Type B pancreatic cell (in vitro differentiated cells): Measurements from ENCODE around the gene PRKCB. TPM values are rescaled to one million over a fixed set of nuclear protein-coding genes. Genes with fewer than 3 reads are reported as not detected.

Source experiments
- DNase-seq: peaks from one replicate; pipeline ENCODE4 v3.0.0; 2021; ENCODE audit warnings: mixed read lengths; ENCODE audit not compliant: unreplicated experiment; ENCODE audit errors: extremely low spot score
- H3K27ac Mint-ChIP-seq: 2 replicates; pipeline ENCODE4 v1.8.0; 2021; ENCODE audit warnings: mild to moderate bottlenecking, mixed read lengths
- H3K27me3 Mint-ChIP-seq: 2 replicates; pipeline ENCODE4 v1.8.0; 2021; ENCODE audit warnings: mixed read lengths
- H3K36me3 Mint-ChIP-seq: 2 replicates; pipeline ENCODE4 v1.8.0; 2021; ENCODE audit warnings: mixed read lengths
- H3K4me1 Mint-ChIP-seq: one replicate; pipeline ENCODE4 v1.8.0; 2021; ENCODE audit warnings: mixed read lengths; ENCODE audit not compliant: unreplicated experiment
- H3K4me3 Mint-ChIP-seq: 2 replicates; pipeline ENCODE4 v1.8.0; 2021; ENCODE audit warnings: mild to moderate bottlenecking, mixed read lengths
- H3K9me3 Mint-ChIP-seq: 2 replicates; pipeline ENCODE4 v1.8.0; 2021; ENCODE audit warnings: mixed read lengths
- total RNA-seq: library from RNA; stranded (reverse); gene quantifications from 2 replicates; pipeline ENCODE4 v1.2.1, GENCODE V29; 2021; ENCODE audit warnings: low replicate concordance
- TF ChIP-seq, protein P1 (sequence below): fragments of 200-600 bp; sonication (generic); conservative IDR thresholded peaks from 2 replicates; pipeline ENCODE4 v1.5.0; 2021; ENCODE audit warnings: antibody characterized with exemption, mild to moderate bottlenecking

The PRKCB gene
- total RNA-seq, 1 donor from 2014 or later = 10.2 TPM

GRCh38 chr16:23952128-23952970 is 116.6 kb downstream of the PRKCB start:
- Mint-ChIP-seq H3K27ac (peak overlapping the region; percentile 20), H3K36me3 (no peaks in the 10 kb centered on the region), H3K27me3 (peaks cover 38% of the 10 kb centered on the region), H3K4me1 (peaks cover 15% of the 10 kb centered on the region), H3K4me3 (peak overlapping the region; percentile 56), H3K9me3 (no peaks in the 10 kb centered on the region)
- TF ChIP-seq, protein P1, sequence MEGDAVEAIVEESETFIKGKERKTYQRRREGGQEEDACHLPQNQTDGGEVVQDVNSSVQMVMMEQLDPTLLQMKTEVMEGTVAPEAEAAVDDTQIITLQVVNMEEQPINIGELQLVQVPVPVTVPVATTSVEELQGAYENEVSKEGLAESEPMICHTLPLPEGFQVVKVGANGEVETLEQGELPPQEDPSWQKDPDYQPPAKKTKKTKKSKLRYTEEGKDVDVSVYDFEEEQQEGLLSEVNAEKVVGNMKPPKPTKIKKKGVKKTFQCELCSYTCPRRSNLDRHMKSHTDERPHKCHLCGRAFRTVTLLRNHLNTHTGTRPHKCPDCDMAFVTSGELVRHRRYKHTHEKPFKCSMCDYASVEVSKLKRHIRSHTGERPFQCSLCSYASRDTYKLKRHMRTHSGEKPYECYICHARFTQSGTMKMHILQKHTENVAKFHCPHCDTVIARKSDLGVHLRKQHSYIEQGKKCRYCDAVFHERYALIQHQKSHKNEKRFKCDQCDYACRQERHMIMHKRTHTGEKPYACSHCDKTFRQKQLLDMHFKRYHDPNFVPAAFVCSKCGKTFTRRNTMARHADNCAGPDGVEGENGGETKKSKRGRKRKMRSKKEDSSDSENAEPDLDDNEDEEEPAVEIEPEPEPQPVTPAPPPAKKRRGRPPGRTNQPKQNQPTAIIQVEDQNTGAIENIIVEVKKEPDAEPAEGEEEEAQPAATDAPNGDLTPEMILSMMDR = no peak
- DNase-seq = no peak

- Mint-ChIP-seq H3K4me1 (peaks cover 15% of the 10 kb centered on the region), H3K27ac (no peak overlapping the region), H3K9me3 (no peaks in the 10 kb centered on the region), H3K36me3 (no peaks in the 10 kb centered on the region), H3K27me3 (peaks cover 40% of the 10 kb centered on the region), H3K4me3 (no peak overlapping the region)
- TF ChIP-seq, protein P1 = no peak
- DNase-seq = no peak
These were observed 117.2 kb downstream of the PRKCB start for GRCh38 chr16:23952971-23953300.

- peaks cover 40% of the 10 kb centered on the region for H3K27me3 Mint-ChIP-seq
- H3K27ac Mint-ChIP-seq = no peak overlapping the region
- H3K4me1 Mint-ChIP-seq = peaks cover 15% of the 10 kb centered on the region
- TF ChIP-seq, protein P1 = no peak
- no peaks in the 10 kb centered on the region for H3K9me3 Mint-ChIP-seq
- H3K4me3 Mint-ChIP-seq = no peak overlapping the region
- no peaks in the 10 kb centered on the region for H3K36me3 Mint-ChIP-seq
- no peak for DNase-seq
These were observed 117.7 kb downstream of the PRKCB start for GRCh38 chr16:23953476-23953875.

GRCh38 chr16:23955088-23955487 is 119.3 kb downstream of the PRKCB start:
- Mint-ChIP-seq H3K4me1 (peaks cover 15% of the 10 kb centered on the region), H3K4me3 (no peak overlapping the region), H3K27me3 (peaks cover 42% of the 10 kb centered on the region), H3K9me3 (no peaks in the 10 kb centered on the region), H3K27ac (no peak overlapping the region), H3K36me3 (no peaks in the 10 kb centered on the region)
- no peak for DNase-seq
- TF ChIP-seq, protein P1 = no peak

DNA sequence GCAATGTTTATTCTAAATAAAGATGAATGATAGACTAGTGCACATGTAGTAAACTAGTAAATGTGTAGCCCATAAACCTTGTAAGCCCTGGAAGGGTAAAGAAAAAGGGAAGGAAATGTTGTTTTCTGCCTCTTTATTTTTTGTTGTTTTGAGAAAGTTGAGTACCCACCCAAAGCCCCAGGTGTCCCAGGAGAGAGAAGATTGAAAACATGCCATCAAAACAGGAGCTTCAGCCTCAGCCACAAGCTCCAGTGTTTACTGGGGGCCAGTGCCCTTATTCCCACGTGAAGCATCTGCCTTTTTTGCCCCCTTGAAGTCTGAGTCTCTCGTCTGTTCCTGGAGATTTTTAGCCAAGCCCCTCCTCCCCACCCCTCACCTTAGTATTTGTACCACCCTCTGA is 121.5 kb downstream of the PRKCB start:
- Mint-ChIP-seq H3K27me3 (peaks cover 40% of the 10 kb centered on the region), H3K9me3 (no peaks in the 10 kb centered on the region)

More for the DNA sequence above, 121.5 kb downstream of the PRKCB start:
- Mint-ChIP-seq H3K36me3 (no peaks in the 10 kb centered on the region), H3K4me1 (peaks cover 5% of the 10 kb centered on the region), H3K27ac (no peak overlapping the region), H3K4me3 (no peak overlapping the region)
- TF ChIP-seq, protein P1 = no peak
- DNase-seq = no peak
